CMK (cell line): Measurements from ENCODE around the gene COA6.

Experiments used
- DNase-seq: peaks from one replicate; pipeline ENCODE4 v3.0.0-alpha.2; 2010; ENCODE audit warnings: low read depth

COA6 gene

DNA sequence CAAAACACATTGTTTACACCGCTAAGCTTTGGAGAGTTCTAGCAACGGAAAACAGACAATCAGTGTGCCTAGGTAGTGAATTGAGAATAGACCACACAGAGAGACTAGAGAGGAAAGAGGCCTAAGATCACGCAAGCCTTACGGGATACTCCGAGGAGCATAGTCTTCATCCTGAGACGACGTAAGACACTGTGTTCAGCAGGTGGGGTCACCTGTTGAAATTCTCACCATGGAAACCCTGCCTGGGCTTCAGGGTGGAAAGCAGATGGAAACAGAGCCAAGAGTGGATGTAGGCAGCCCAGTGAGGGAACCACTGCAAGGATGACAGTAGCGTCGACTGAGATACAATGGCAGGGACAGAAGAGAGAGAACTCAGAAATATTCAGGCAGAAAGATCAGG, 40.2 kb downstream of the COA6 start:
- no peak for DNase-seq

DNA sequence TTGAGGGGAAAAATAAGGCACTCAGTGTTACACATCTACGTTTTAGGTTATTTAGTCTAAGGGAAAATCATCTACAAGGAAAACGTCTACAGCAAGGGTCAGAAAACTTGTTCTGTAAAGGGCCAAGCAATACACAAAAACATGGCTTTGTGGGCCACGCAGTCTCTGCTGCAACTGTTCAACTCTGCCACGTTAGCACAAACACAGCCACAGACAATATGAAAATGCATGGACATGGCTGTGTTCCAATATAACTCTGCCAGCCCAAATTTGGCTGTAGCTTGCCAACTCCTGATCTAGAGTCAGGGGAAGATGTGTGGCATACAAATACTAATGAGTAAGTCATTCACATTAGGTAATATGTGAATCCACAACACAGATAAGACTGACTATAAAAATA, 40.7 kb downstream of the COA6 start:
- no peak for DNase-seq

DNA sequence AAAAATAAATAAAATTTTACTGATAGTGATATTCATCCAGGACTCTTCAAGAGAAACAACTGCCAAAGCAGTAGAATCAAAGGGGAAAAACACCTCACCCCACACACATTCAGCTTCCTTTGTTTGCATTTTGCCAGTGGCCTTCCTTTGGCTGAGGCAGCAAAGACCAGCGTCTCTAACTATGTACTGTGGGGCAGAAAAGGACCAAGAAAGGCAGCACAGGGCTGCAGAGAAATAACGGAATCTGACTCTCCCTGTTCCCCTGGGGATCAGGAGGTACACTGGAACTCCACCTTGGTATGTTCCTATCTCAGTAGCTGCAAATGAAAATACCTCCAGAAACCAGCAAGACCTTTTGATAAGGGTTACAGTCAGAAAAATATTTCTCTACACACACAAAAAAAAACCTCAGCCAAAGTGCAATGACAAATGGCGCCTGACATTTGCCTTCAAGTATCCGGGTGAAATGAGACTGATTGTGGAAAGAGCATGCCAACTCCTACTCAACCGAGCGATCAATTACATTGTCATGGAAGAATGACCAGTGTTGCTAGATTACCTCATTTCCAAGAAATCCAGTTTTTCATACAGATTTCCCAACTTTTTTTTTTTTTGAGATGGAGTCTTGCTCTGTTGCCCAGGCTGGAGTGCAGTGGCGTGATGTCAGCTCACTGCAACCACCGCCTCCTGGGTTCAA, 54.8 kb downstream of the COA6 start:
- DNase-seq = no peak

- DNase-seq = no peak
Measured at GRCh38 chr1:234429434-234429806, 56.2 kb downstream of the COA6 start.

- no peak for DNase-seq
Measured at GRCh38 chr1:234430691-234431090, 57.4 kb downstream of the COA6 start.

DNA sequence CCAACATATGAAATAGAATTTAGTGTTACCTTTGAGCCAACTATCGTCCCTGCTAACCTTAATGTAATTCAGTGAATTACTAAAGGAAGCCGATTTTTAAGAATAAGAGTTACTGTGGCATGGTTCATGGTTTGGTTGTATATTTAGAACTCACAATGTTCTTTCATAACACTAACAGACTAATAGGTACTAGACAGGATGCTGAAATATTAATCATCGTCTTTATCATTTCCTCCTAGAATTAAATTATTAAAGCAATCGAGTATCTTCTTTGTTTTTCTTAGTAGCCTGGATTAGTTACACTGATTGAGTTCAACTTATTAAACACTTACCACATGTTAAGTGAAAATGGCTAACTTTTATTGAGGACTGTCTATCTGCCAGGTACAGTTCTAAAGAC, 58.0 kb downstream of the COA6 start:
- DNase-seq = no peak

DNA sequence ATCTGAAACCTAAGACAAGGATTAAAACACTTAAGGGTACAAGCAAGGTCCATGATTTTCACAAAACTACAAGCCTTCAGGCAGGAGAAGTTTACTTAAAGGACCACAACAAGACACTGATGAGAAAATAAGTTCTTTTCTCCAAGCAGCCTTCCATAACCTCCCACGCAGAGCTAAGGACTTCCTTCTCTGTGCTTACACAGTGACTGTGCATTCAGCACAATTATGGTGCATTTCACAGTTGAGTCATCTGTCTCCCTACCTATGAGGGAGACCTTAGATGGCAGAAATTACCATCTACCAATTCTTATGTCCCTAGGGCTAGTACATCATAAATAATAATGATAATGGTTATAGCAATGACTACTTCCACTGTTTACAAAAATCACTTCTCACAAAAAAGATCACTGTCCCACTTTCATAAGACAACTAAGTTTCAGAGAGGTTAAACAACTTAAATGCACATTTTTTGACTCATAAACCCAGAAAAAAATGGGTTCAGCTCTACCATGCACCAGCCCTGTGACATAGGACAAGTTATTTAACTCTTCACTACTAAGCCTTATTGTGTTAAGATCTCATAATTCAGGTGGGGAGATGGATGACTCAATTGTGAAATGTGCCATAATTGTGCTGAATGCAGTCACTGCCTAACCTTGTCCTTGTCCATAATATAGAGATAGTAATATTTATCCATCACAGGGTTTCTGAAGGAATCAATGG, 60.5 kb downstream of the COA6 start:
- no peak for DNase-seq
